Neural crest cell (in vitro differentiated cells): ENCODE measurements around the gene ZNF630. TPM values are rescaled to one million over a fixed set of nuclear protein-coding genes. Genes with fewer than 3 reads are reported as not detected.

ENCODE experiments used
- DNase-seq: peaks from one replicate; pipeline ENCODE4 v3.0.0; 2021; ENCODE audit warnings: low read depth, mixed read lengths, low spot score
- H3K27ac Mint-ChIP-seq: one replicate; pipeline ENCODE4 v1.8.0; 2021; ENCODE audit warnings: mild to moderate bottlenecking, mixed read lengths; ENCODE audit not compliant: unreplicated experiment
- H3K27me3 Mint-ChIP-seq: 2 replicates; pipeline ENCODE4 v1.8.0; 2021; ENCODE audit warnings: low read depth, mild to moderate bottlenecking, mixed read lengths
- H3K36me3 Mint-ChIP-seq: 2 replicates; pipeline ENCODE4 v1.8.0; 2021; ENCODE audit warnings: low read depth, mild to moderate bottlenecking, mixed read lengths
- H3K4me1 Mint-ChIP-seq: 2 replicates; pipeline ENCODE4 v1.8.0; 2021; ENCODE audit warnings: mixed read lengths
- H3K4me3 Mint-ChIP-seq: one replicate; pipeline ENCODE4 v1.8.0; 2021; ENCODE audit warnings: mild to moderate bottlenecking, mixed read lengths
- H3K9me3 Mint-ChIP-seq: 2 replicates; pipeline ENCODE4 v1.8.0; 2021; ENCODE audit warnings: mixed read lengths
- total RNA-seq: library from RNA; stranded (reverse); gene quantifications from 2 replicates; pipeline ENCODE4 v1.2.1, GENCODE V29; 2021
- TF ChIP-seq, protein P1 (sequence below): fragments of 200-600 bp; sonication (generic); conservative IDR thresholded peaks from 2 replicates; pipeline ENCODE4 v1.5.0; 2021; ENCODE audit warnings: antibody characterized with exemption, mild to moderate bottlenecking

ZNF630 gene
- total RNA-seq, 1 donor from 2014 or later, result 2.1 TPM

DNA sequence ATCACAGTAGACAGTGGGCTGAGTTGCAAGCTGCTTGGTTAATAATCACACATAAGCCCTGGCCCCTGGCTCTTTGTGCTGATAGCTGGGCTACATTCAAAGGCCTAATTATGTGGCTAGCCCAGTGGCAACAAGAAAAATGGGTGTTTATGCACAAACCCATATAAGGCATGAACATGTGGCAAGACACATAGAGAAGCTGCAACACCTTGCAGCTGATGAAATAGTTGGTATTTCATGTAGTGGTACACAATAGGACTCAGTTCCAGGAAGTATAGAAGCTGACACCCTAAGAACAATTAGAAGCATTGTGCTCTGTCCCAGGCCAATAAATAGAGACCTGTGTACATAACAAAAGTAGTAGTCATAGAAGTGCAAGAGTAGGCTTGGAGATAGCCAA is 14.6 kb upstream of the ZNF630 start:
- no peak overlapping the region for H3K4me3 Mint-ChIP-seq
- peaks cover 10% of the 10 kb centered on the region for H3K4me1 Mint-ChIP-seq
- TF ChIP-seq, protein P1, sequence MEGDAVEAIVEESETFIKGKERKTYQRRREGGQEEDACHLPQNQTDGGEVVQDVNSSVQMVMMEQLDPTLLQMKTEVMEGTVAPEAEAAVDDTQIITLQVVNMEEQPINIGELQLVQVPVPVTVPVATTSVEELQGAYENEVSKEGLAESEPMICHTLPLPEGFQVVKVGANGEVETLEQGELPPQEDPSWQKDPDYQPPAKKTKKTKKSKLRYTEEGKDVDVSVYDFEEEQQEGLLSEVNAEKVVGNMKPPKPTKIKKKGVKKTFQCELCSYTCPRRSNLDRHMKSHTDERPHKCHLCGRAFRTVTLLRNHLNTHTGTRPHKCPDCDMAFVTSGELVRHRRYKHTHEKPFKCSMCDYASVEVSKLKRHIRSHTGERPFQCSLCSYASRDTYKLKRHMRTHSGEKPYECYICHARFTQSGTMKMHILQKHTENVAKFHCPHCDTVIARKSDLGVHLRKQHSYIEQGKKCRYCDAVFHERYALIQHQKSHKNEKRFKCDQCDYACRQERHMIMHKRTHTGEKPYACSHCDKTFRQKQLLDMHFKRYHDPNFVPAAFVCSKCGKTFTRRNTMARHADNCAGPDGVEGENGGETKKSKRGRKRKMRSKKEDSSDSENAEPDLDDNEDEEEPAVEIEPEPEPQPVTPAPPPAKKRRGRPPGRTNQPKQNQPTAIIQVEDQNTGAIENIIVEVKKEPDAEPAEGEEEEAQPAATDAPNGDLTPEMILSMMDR, result no peak
- peaks cover 3% of the 10 kb centered on the region for H3K9me3 Mint-ChIP-seq
- H3K27me3 Mint-ChIP-seq, result no peaks in the 10 kb centered on the region
- no peak overlapping the region for H3K27ac Mint-ChIP-seq
- no peak for DNase-seq
- H3K36me3 Mint-ChIP-seq, result no peaks in the 10 kb centered on the region

DNA sequence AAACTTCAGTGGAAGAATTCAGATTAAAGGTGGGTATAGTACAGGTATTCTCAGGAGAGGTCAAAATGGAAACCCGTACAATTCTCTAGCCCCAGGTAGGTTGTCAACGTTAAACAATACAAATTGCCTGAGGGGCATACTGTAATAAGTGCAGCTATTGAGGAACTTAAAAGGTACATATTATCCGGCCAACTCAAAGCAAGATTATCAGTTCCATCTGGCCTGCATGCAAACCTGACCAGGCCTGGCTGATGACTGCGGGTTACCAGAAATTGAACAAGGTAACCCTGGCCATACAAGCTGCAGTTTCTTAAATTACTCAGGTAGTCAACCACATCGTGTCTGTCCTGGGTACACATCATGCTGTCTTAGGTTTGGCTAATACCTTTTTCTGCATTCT is 12.3 kb upstream of the ZNF630 start:
- Mint-ChIP-seq H3K36me3 (no peaks in the 10 kb centered on the region), H3K4me3 (no peak overlapping the region)
- TF ChIP-seq, protein P1, result no peak

DNA sequence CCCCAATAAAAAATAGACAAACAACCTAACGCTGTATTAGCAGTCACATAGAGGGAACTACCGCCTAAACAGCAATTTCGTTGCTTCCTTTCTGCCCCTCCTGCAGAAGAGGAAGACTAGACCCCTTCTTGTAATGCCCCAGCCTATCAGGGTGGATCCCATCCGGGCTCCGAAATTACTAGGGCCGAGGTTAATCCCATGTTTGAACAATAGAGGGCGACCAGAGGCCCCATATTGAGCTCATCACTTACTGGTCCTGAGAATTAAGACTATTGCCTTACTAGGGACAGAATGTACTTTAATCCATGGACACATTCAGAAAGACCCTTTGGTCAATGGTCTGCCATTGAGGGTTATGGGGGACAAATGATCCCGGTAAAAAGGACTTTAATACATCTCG is 11.8 kb upstream of the ZNF630 start:
- H3K27ac Mint-ChIP-seq, result no peak overlapping the region
- peaks cover 10% of the 10 kb centered on the region for H3K4me1 Mint-ChIP-seq
- H3K27me3 Mint-ChIP-seq, result no peaks in the 10 kb centered on the region
- no peaks in the 10 kb centered on the region for H3K9me3 Mint-ChIP-seq
- peak; percentile 32 for DNase-seq
- no peaks in the 10 kb centered on the region for H3K36me3 Mint-ChIP-seq
- TF ChIP-seq, protein P1, result peak; percentile 60
- H3K4me3 Mint-ChIP-seq, result no peak overlapping the region

More for the DNA sequence above, 12.3 kb upstream of the ZNF630 start:
- Mint-ChIP-seq H3K27ac (no peak overlapping the region), H3K4me1 (peaks cover 10% of the 10 kb centered on the region), H3K9me3 (no peaks in the 10 kb centered on the region), H3K27me3 (no peaks in the 10 kb centered on the region)
- DNase-seq, result no peak

DNA sequence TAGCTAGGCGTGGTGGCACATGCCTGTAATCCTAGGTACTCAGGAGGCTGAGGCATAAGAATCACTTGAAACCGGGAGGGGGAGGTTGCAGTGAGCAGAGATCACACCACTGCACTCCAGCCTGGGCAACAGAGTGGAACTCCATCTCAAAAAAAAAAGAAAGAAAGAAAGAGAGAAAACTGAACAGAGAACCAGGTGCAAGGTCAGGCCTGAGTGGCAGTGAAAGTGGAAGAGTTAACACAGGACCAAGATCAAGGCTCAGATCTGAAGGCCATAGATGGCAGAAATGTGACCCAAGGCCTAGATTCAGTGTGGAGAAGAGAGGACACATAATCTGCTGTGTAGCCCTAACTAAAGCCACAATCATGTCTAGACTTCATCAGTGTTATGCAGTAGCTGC is 4.9 kb upstream of the ZNF630 start:
- H3K27me3 Mint-ChIP-seq, result no peaks in the 10 kb centered on the region

DNA sequence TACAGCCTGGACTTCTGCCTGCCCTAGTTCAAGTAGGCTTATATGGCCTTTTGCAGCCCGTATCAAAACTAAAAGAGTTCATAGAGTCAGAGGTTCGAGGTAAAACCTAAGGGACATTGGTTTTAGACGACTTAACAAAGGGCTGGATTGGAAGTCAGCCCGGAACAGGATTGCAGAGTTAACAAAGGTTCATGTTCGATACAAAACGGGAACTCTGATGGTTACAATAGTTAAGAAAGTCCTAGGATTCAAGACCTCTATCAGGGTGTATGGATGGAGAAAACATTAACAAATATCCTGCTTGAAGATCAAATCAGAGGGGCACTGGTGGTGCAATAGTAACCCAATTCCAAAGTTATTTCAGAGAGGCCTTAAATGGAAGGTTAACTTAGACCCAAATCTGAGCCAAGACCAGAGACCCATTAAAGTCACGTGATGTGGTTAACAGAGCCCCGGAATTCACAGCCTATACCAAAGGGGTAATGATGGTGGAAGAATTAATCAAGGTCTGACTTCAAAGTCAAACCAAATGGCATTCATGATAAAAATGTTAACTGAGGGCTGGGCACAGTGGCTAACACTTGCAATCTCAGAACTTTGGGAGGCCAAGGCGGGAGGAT is 656 bp upstream of the ZNF630 start:
- H3K9me3 Mint-ChIP-seq, result peaks cover 14% of the 10 kb centered on the region
- peaks cover 15% of the 10 kb centered on the region for H3K4me1 Mint-ChIP-seq
- no peak overlapping the region for H3K27ac Mint-ChIP-seq
- peak overlapping the region; percentile 97 for H3K4me3 Mint-ChIP-seq
- H3K27me3 Mint-ChIP-seq, result no peaks in the 10 kb centered on the region
- no peak for DNase-seq
- peaks cover 10% of the 10 kb centered on the region for H3K36me3 Mint-ChIP-seq
- TF ChIP-seq, protein P1, result no peak

More for the DNA sequence above, 4.9 kb upstream of the ZNF630 start:
- Mint-ChIP-seq H3K4me3 (no peak overlapping the region), H3K27ac (no peak overlapping the region), H3K36me3 (peaks cover 8% of the 10 kb centered on the region), H3K4me1 (peaks cover 7% of the 10 kb centered on the region), H3K9me3 (peaks cover 7% of the 10 kb centered on the region)
- TF ChIP-seq, protein P1, result no peak
- no peak for DNase-seq
